H1 (cell line): ENCODE results near the gene CARD14. TPM values are rescaled to one million over a fixed set of nuclear protein-coding genes. Genes with fewer than 3 reads are reported as not detected.

ENCODE experiments used
- CTCF ChIA-PET: fragments of 300-600 bp; sonication (Branson Sonifier 250); formaldehyde crosslinking; loops from one replicate; lab custom pipeline; 2021; ENCODE audit not compliant: partially characterized antibody; lab: Charles Lee
- POLR2A ChIA-PET: fragments of 300-600 bp; sonication (Branson Sonifier 250); formaldehyde crosslinking; loops from one replicate; lab custom pipeline; 2021; ENCODE audit warnings: inconsistent platforms; ENCODE audit not compliant: partially characterized antibody; lab: Charles Lee
- DNase-seq, 2 experiments: peaks; one replicate each; pipeline versions ENCODE4 v3.0.0 to v3.0.0-alpha.2; 2010 to 2022; ENCODE audit warnings: low spot score in 2 of 2, low read depth in 1 of 2, mixed read lengths in 1 of 2
- FAIRE-seq: peaks from 2 replicates; lab custom pipeline; 2011; peaks lifted over from hg19 to GRCh38; lab: Jason Lieb, UNC
- H2AFZ ChIP-seq: 2 replicates; pipeline ENCODE4 v1.8.1; 2012; ENCODE audit warnings: low read length, inconsistent platforms
- H2AK5ac ChIP-seq: 2 replicates; pipeline ENCODE4 v1.6.1; 2013; ENCODE audit warnings: low read depth, low read length
- H2BK120ac ChIP-seq: replicated peaks from 2 replicates; pipeline ENCODE3; 2013; ENCODE audit warnings: low read depth, low read length, inconsistent platforms
- H2BK12ac ChIP-seq: 2 replicates; pipeline ENCODE4 v1.6.1; 2013; ENCODE audit warnings: low read depth, low read length
- H2BK15ac ChIP-seq: 2 replicates; pipeline ENCODE4 v1.6.1; 2013; ENCODE audit warnings: low read length
- H2BK20ac ChIP-seq: 2 replicates; pipeline ENCODE4 v1.6.1; 2013; ENCODE audit warnings: low read length
- H2BK5ac ChIP-seq: 2 replicates; pipeline ENCODE4 v1.6.1; 2013; ENCODE audit warnings: low read depth, low read length
- H3K14ac ChIP-seq: 2 replicates; pipeline ENCODE4 v1.6.1; 2013; ENCODE audit warnings: inconsistent platforms; ENCODE audit not compliant: insufficient read length
- H3K18ac ChIP-seq: 2 replicates; pipeline ENCODE4 v1.6.1; 2013; ENCODE audit warnings: low read length; ENCODE audit errors: extremely low read depth
- H3K23ac ChIP-seq: 2 replicates; pipeline ENCODE4 v1.6.1; 2013; ENCODE audit warnings: inconsistent platforms; ENCODE audit not compliant: insufficient read length
- H3K23me2 ChIP-seq: 2 replicates; pipeline ENCODE4 v1.6.1; 2013; ENCODE audit warnings: low read depth, low read length
- H3K27ac ChIP-seq: 2 replicates; pipeline ENCODE4 v1.6.1; 2011; ENCODE audit warnings: low read depth, low read length, inconsistent platforms
- H3K27me3 ChIP-seq, 4 experiments: replicated peaks in 1 of 4; 1 replicate in 1 of 4; 2 replicates in 3 of 4; pipeline versions ENCODE4 v1.6.1 to v1.8.1; 2011 to 2013; ENCODE audit warnings: low read length in 3 of 4, mild to moderate bottlenecking in 3 of 4, inconsistent platforms in 2 of 4, mixed read lengths in 2 of 4, moderate library complexity in 1 of 4; ENCODE audit not compliant: control insufficient read depth in 3 of 4, insufficient read depth in 3 of 4; ENCODE audit errors: extremely low read depth in 1 of 4
- H3K36me3 ChIP-seq, 4 experiments: 2 replicates each; pipeline versions ENCODE4 v1.6.1 to v1.8.1; 2011 to 2013; ENCODE audit warnings: mild to moderate bottlenecking in 4 of 4, low read length in 3 of 4, moderate library complexity in 2 of 4, control low read depth in 1 of 4, inconsistent platforms in 1 of 4; ENCODE audit not compliant: insufficient read depth in 4 of 4, control insufficient read depth in 2 of 4
- H3K4ac ChIP-seq: replicated peaks from 2 replicates; pipeline ENCODE3; 2013; ENCODE audit warnings: low read length, low read depth, mixed read lengths, inconsistent platforms; ENCODE audit not compliant: insufficient read length
- H3K4me1 ChIP-seq, 4 experiments: replicated peaks in 1 of 4; 1 replicate in 1 of 4; 2 replicates in 3 of 4; pipeline versions ENCODE4 v1.6.1 to v1.8.1; 2011 to 2013; ENCODE audit warnings: low read length in 3 of 4, inconsistent platforms in 2 of 4, mixed read lengths in 1 of 4; ENCODE audit not compliant: insufficient read depth in 4 of 4, control insufficient read depth in 3 of 4
- H3K4me2 ChIP-seq, 2 experiments: 2 replicates each; pipeline versions ENCODE4 v1.6.1 to v1.8.1; 2011 to 2013; ENCODE audit warnings: low read depth in 2 of 2, low read length in 2 of 2, control low read depth in 1 of 2, inconsistent platforms in 1 of 2, mild to moderate bottlenecking in 1 of 2; ENCODE audit not compliant: insufficient read depth in 1 of 2
- H3K4me3 ChIP-seq, 4 experiments: fragments of 200-600, 300-600 bp in 1 of 4; sonication (generic), shearing (Covaris generic), sonication (Bioruptor Twin) in 1 of 4; 2 replicates each; pipeline versions ENCODE4 v1.5.1 to v1.8.1; 2011 to 2016; ENCODE audit warnings: low read length in 4 of 4, low read depth in 3 of 4, control low read depth in 2 of 4, inconsistent platforms in 2 of 4, mild to moderate bottlenecking in 2 of 4, mixed read lengths in 1 of 4, moderate library complexity in 1 of 4; ENCODE audit not compliant: insufficient read depth in 2 of 4; ENCODE audit errors: extremely low read depth in 1 of 4
- H3K56ac ChIP-seq: replicated peaks from 2 replicates; pipeline ENCODE3; 2013; ENCODE audit warnings: low read depth, mild to moderate bottlenecking, mixed read lengths, low read length, inconsistent platforms; ENCODE audit not compliant: insufficient read length
- H3K79me1 ChIP-seq: 2 replicates; pipeline ENCODE4 v1.6.1; 2013; ENCODE audit warnings: low read depth, low read length, control low read depth
- H3K79me2 ChIP-seq, 2 experiments: 2 replicates each; pipeline versions ENCODE4 v1.6.1 to v1.8.1; 2012 to 2013; ENCODE audit warnings: low read length in 2 of 2, mild to moderate bottlenecking in 2 of 2, inconsistent platforms in 1 of 2; ENCODE audit not compliant: insufficient read depth in 2 of 2, control insufficient read depth in 1 of 2
- H3K9ac ChIP-seq, 4 experiments: replicated peaks in 1 of 4; 1 replicate in 1 of 4; 2 replicates in 3 of 4; pipeline versions ENCODE4 v1.6.1 to v1.8.1; 2011 to 2013; ENCODE audit warnings: low read depth in 3 of 4, low read length in 3 of 4, control low read depth in 2 of 4, mild to moderate bottlenecking in 2 of 4, moderate library complexity in 2 of 4, inconsistent platforms in 1 of 4; ENCODE audit errors: extremely low read depth in 1 of 4
- H3K9me3 ChIP-seq, 2 experiments: 2 replicates each; pipeline versions ENCODE4 v1.6.1 to v1.8.1; 2012 to 2013; ENCODE audit warnings: mild to moderate bottlenecking in 2 of 2, moderate library complexity in 2 of 2, control low read depth in 1 of 2, inconsistent platforms in 1 of 2, low read depth in 1 of 2, low read length in 1 of 2, mixed read lengths in 1 of 2; ENCODE audit not compliant: insufficient read depth in 2 of 2
- H4K20me1 ChIP-seq, 2 experiments: replicated peaks in 1 of 2; 2 replicates each; pipeline versions ENCODE3 to v1.8.1; 2011 to 2013; ENCODE audit warnings: inconsistent platforms in 2 of 2, low read length in 2 of 2, mild to moderate bottlenecking in 1 of 2; ENCODE audit not compliant: insufficient read depth in 2 of 2, control insufficient read depth in 1 of 2
- H4K5ac ChIP-seq: 2 replicates; pipeline ENCODE4 v1.6.1; 2013; ENCODE audit warnings: low read length, low read depth, mixed read lengths, inconsistent platforms; ENCODE audit not compliant: insufficient read length
- H4K8ac ChIP-seq: 2 replicates; pipeline ENCODE4 v1.8.0; 2013; ENCODE audit warnings: mild to moderate bottlenecking, moderate library complexity, low read length, inconsistent platforms; ENCODE audit not compliant: insufficient read depth; ENCODE audit errors: extremely low read depth
- H4K91ac ChIP-seq: replicated peaks from 2 replicates; pipeline ENCODE3; 2013; ENCODE audit warnings: low read length, mixed read lengths, inconsistent platforms; ENCODE audit not compliant: insufficient read length
- CREB1 ChIP-seq: IDR thresholded peaks from 2 replicates; pipeline ENCODE4 v1.6.1; 2012; ENCODE audit warnings: inconsistent platforms
- GABPA ChIP-seq: IDR thresholded peaks from 2 replicates; pipeline ENCODE4 v1.6.1; 2011; ENCODE audit warnings: mild to moderate bottlenecking, low read length, moderate library complexity, borderline replicate concordance; ENCODE audit not compliant: insufficient read depth
- KDM1A ChIP-seq: fragments of 200-600, 300-600 bp; sonication (generic); IDR thresholded peaks from 2 replicates; pipeline ENCODE4 v1.7.1; 2016; ENCODE audit warnings: mild to moderate bottlenecking, low read length, borderline replicate concordance
- MAX ChIP-seq: IDR thresholded peaks from 2 replicates; pipeline ENCODE4 v1.6.1; 2012; ENCODE audit warnings: inconsistent platforms
- WGBS, 2 experiments: shearing (Covaris generic) in 1 of 2; methylation state at CpG; one replicate each; pipeline versions ENCODE4 v1.1.6 to v1.1.7; 2013 to 2015; ENCODE audit warnings: low lambda C conversion rate in 2 of 2, mixed read lengths in 2 of 2, inconsistent platforms in 1 of 2, low coverage in 1 of 2, missing lambda C conversion rate in 1 of 2; ENCODE audit not compliant: insufficient replicate concordance in 2 of 2, insufficient coverage in 1 of 2, insufficient read length in 1 of 2; ENCODE audit errors: extremely low coverage in 1 of 2, missing lambda C conversion rate in 1 of 2; 5-methylcytosine and 5-hydroxymethylcytosine counted together
- polyA plus RNA-seq, 7 experiments: library from polyadenylated mRNA; depleted of rRNA in 3 of 7; stranded (reverse) in 5 of 7; unstranded in 2 of 7; fragments of >200 nt in 5 of 7; fragments of 200-250 nt in 2 of 7; gene quantifications; 1 replicate in 5 of 7; 2 replicates in 1 of 7; 4 replicates in 1 of 7; pipeline versions ENCODE4 v1.2.1 to v1.2.3, GENCODE V29; 2011 to 2013; ENCODE audit warnings: missing spikeins in 2 of 7, mixed read lengths in 2 of 7
- total RNA-seq: library from RNA; stranded (reverse); fragmentation: NEBNext Ultra II Directional; extraction: Animal tissue kit (Norgen Biotek cat#: 25700); gene quantifications from 2 replicates; pipeline ENCODE4 v1.2.1, GENCODE V29; 2021

CARD14 gene
- total and polyA plus RNA-seq, 2 of the 8 experiments (the other 6 are each of a cell fraction or from before 2014, with no cell fraction given): 0.08 TPM; not detected in 1

GRCh38 chr17:80125656-80126448 is 44.0 kb upstream of the CARD14 start:
- H2BK15ac ChIP-seq: no peak overlapping the region
- H3K4me3 ChIP-seq: no peak overlapping the region
- ChIA-PET CTCF (interaction anchor here (0.6 to 4.4 kb wide), 7 partner anchors 8 to 200 kb away, joined by 3 to 43 read pairs (median 4); partner anchors contain the start of gene GAA), POLR2A (interaction anchor here (1.2 to 10.0 kb wide), 5 partner anchors 11 to 25 kb away, joined by 4 to 103 read pairs (median 6); partner anchors contain the start of gene GAA)
- no peaks in the 10 kb centered on the region for H4K20me1 ChIP-seq
- no peak for DNase-seq
- H3K4me1 ChIP-seq: peaks cover 3 to 18% (median 12%) of the 10 kb centered on the region in 4 experiments
- no peak overlapping the region for H2AFZ ChIP-seq
- no peaks in the 10 kb centered on the region for H3K79me1 ChIP-seq
- H3K56ac ChIP-seq: no peak overlapping the region
- H3K4me2 ChIP-seq: no peak overlapping the region
- H4K91ac ChIP-seq: no peak overlapping the region
- TF ChIP-seq CREB1 (no peak), GABPA (no peak), KDM1A (no peak), MAX (no peak)
- no peak overlapping the region for H4K5ac ChIP-seq
- no peak overlapping the region for H3K27ac ChIP-seq
- 93% methylated on average over 14 of the region's 14 CpGs; no CpG with 5 or more reads in 1 of the 2 experiments for WGBS, 2 experiments
- H2AK5ac ChIP-seq: no peak overlapping the region
- no peaks in the 10 kb centered on the region for H3K79me2 ChIP-seq
- no peak overlapping the region for H3K18ac ChIP-seq
- no peak overlapping the region for H2BK120ac ChIP-seq
- no peak for FAIRE-seq
- no peak overlapping the region for H3K4ac ChIP-seq
- no peak overlapping the region for H3K23ac ChIP-seq
- no peak overlapping the region for H2BK20ac ChIP-seq
- H3K23me2 ChIP-seq: no peaks in the 10 kb centered on the region; the same call in 1 of the 2 replicates
- no peak overlapping the region for H2BK5ac ChIP-seq
- H3K14ac ChIP-seq: no peak overlapping the region
- no peak overlapping the region for H3K9ac ChIP-seq
- no peak overlapping the region for H4K8ac ChIP-seq
- H3K9me3 ChIP-seq: no peaks in the 10 kb centered on the region
- no peaks in the 10 kb centered on the region for H3K27me3 ChIP-seq
- H2BK12ac ChIP-seq: no peak overlapping the region
- H3K36me3 ChIP-seq: no peaks in the 10 kb centered on the region
